H7 (cell line): Measurements from ENCODE around the gene KIT. TPM values are rescaled to one million over a fixed set of nuclear protein-coding genes. Genes with fewer than 3 reads are reported as not detected.

ENCODE experiments used
- DNase-seq: peaks from one replicate; pipeline ENCODE4 v3.0.0; 2012
- H3K27me3 ChIP-seq: 2 replicates; pipeline ENCODE4 v1.6.0; 2011; ENCODE audit warnings: mild to moderate bottlenecking, low read length; ENCODE audit not compliant: control insufficient read depth, insufficient read depth
- H3K36me3 ChIP-seq: replicated peaks from 2 replicates; pipeline ENCODE4 v1.5.1; 2011; ENCODE audit warnings: low read length; ENCODE audit not compliant: control insufficient read depth, insufficient read depth
- H3K4me3 ChIP-seq: 2 replicates; pipeline ENCODE4 v1.5.1; 2011; ENCODE audit warnings: low read depth, mild to moderate bottlenecking, control low read depth, low read length, moderate library complexity; ENCODE audit not compliant: insufficient read depth
- total RNA-seq: library from RNA; depleted of rRNA; stranded (reverse); fragments of >200 nt; shearing (Covaris generic); gene quantifications from 2 replicates; pipeline ENCODE4 v1.2.3, GENCODE V29; 2014

The KIT gene
- total RNA-seq, 1 experiment from 2014 or later, result 9.6 TPM

GRCh38 chr4:54707406-54707805 is 49.6 kb downstream of the KIT start:
- Histone ChIP-seq H3K4me3 (no peak overlapping the region), H3K36me3 (no peaks in the 10 kb centered on the region), H3K27me3 (no peaks in the 10 kb centered on the region)
- DNase-seq, result no peak

- DNase-seq, result no peak
- Histone ChIP-seq H3K4me3 (no peak overlapping the region), H3K27me3 (no peaks in the 10 kb centered on the region), H3K36me3 (no peaks in the 10 kb centered on the region)
Observed at GRCh38 chr4:54708339-54709279, 50.9 kb downstream of the KIT start.

GRCh38 chr4:54709400-54709799 is 51.6 kb downstream of the KIT start:
- Histone ChIP-seq H3K36me3 (no peaks in the 10 kb centered on the region), H3K27me3 (no peaks in the 10 kb centered on the region), H3K4me3 (no peak overlapping the region)
- no peak for DNase-seq

- no peak for DNase-seq
- H3K4me3 ChIP-seq, result no peak overlapping the region
- no peaks in the 10 kb centered on the region for H3K36me3 ChIP-seq
- H3K27me3 ChIP-seq, result no peaks in the 10 kb centered on the region
Observed at GRCh38 chr4:54712206-54712605, 54.4 kb downstream of the KIT start.

- DNase-seq, result no peak
- Histone ChIP-seq H3K27me3 (no peaks in the 10 kb centered on the region), H3K4me3 (no peak overlapping the region), H3K36me3 (no peaks in the 10 kb centered on the region)
Observed at GRCh38 chr4:54714631-54715030, 56.9 kb downstream of the KIT start.

- Histone ChIP-seq H3K4me3 (no peak overlapping the region), H3K36me3 (no peaks in the 10 kb centered on the region), H3K27me3 (no peaks in the 10 kb centered on the region)
- DNase-seq, result no peak
Observed at GRCh38 chr4:54716478-54717065, 58.8 kb downstream of the KIT start.

- Histone ChIP-seq H3K27me3 (no peaks in the 10 kb centered on the region), H3K36me3 (no peaks in the 10 kb centered on the region)
- no peak for DNase-seq
Observed at GRCh38 chr4:54717694-54718093, 59.9 kb downstream of the KIT start.

GRCh38 chr4:54719378-54719777 is 61.6 kb downstream of the KIT start:
- H3K4me3 ChIP-seq, result no peak overlapping the region
- H3K27me3 ChIP-seq, result no peaks in the 10 kb centered on the region
- H3K36me3 ChIP-seq, result no peaks in the 10 kb centered on the region
- no peak for DNase-seq

More at GRCh38 chr4:54717694-54718093, 59.9 kb downstream of the KIT start:
- no peak overlapping the region for H3K4me3 ChIP-seq

GRCh38 chr4:54723220-54723619 is 65.5 kb downstream of the KIT start:
- H3K4me3 ChIP-seq, result no peak overlapping the region
- DNase-seq, result no peak
- no peaks in the 10 kb centered on the region for H3K27me3 ChIP-seq
- no peaks in the 10 kb centered on the region for H3K36me3 ChIP-seq

- H3K36me3 ChIP-seq, result no peaks in the 10 kb centered on the region
- H3K27me3 ChIP-seq, result no peaks in the 10 kb centered on the region
- no peak for DNase-seq
Observed at GRCh38 chr4:54723820-54724219, 66.1 kb downstream of the KIT start.

GRCh38 chr4:54726907-54727306 is 69.2 kb downstream of the KIT start:
- H3K4me3 ChIP-seq, result no peak overlapping the region
- DNase-seq, result peak; percentile 13

More at GRCh38 chr4:54723820-54724219, 66.1 kb downstream of the KIT start:
- H3K4me3 ChIP-seq, result no peak overlapping the region

GRCh38 chr4:54727346-54727745 is 69.6 kb downstream of the KIT start:
- no peaks in the 10 kb centered on the region for H3K36me3 ChIP-seq
- no peak overlapping the region for H3K4me3 ChIP-seq

More at GRCh38 chr4:54726907-54727306, 69.2 kb downstream of the KIT start:
- Histone ChIP-seq H3K36me3 (no peaks in the 10 kb centered on the region), H3K27me3 (no peaks in the 10 kb centered on the region)

GRCh38 chr4:54728368-54728767 is 70.6 kb downstream of the KIT start:
- Histone ChIP-seq H3K27me3 (no peaks in the 10 kb centered on the region), H3K4me3 (no peak overlapping the region), H3K36me3 (no peaks in the 10 kb centered on the region)
- no peak for DNase-seq

More at GRCh38 chr4:54727346-54727745, 69.6 kb downstream of the KIT start:
- H3K27me3 ChIP-seq, result no peaks in the 10 kb centered on the region
- DNase-seq, result no peak

GRCh38 chr4:54729256-54729655 is 71.5 kb downstream of the KIT start:
- H3K36me3 ChIP-seq, result no peaks in the 10 kb centered on the region
- no peak overlapping the region for H3K4me3 ChIP-seq
- DNase-seq, result no peak
- no peaks in the 10 kb centered on the region for H3K27me3 ChIP-seq

GRCh38 chr4:54730581-54730980 is 72.8 kb downstream of the KIT start:
- no peaks in the 10 kb centered on the region for H3K27me3 ChIP-seq
- H3K36me3 ChIP-seq, result no peaks in the 10 kb centered on the region
- DNase-seq, result no peak
- no peak overlapping the region for H3K4me3 ChIP-seq
